GF-D8 (cell line): Measurements from ENCODE around the gene SLC37A1.

Experiments used
- DNase-seq: peaks from one replicate; lab custom pipeline; 2025; lab: John Stamatoyannopoulos, UW

Gene SLC37A1

GRCh38 chr21:42578761-42579415 lies 65.2 kb downstream of the SLC37A1 start:
- no peak for DNase-seq

- DNase-seq, result no peak
Observed at GRCh38 chr21:42579456-42580075, 65.9 kb downstream of the SLC37A1 start.

GRCh38 chr21:42580076-42580792 lies 66.6 kb downstream of the SLC37A1 start:
- DNase-seq, result no peak

GRCh38 chr21:42580793-42581321 lies 67.2 kb downstream of the SLC37A1 start:
- no peak for DNase-seq

GRCh38 chr21:42581336-42581992 lies 67.8 kb downstream of the SLC37A1 start:
- no peak for DNase-seq

GRCh38 chr21:42581993-42582786 lies 68.5 kb downstream of the SLC37A1 start:
- no peak for DNase-seq

GRCh38 chr21:42582787-42583476 lies 69.3 kb downstream of the SLC37A1 start:
- DNase-seq, result no peak

GRCh38 chr21:42583477-42584295 lies 70.0 kb downstream of the SLC37A1 start:
- no peak for DNase-seq

- no peak for DNase-seq
Observed at GRCh38 chr21:42584296-42584641, 70.6 kb downstream of the SLC37A1 start.

GRCh38 chr21:42585881-42586280 lies 72.2 kb downstream of the SLC37A1 start:
- no peak for DNase-seq

- no peak for DNase-seq
Observed at GRCh38 chr21:42586406-42586805, 72.8 kb downstream of the SLC37A1 start.

- DNase-seq, result no peak
Observed at GRCh38 chr21:42587036-42587435, 73.4 kb downstream of the SLC37A1 start.

GRCh38 chr21:42590431-42591131 lies 76.9 kb downstream of the SLC37A1 start:
- peak; percentile 50 for DNase-seq

- peak; percentile 7 for DNase-seq
Observed at GRCh38 chr21:42591170-42591869, 77.7 kb downstream of the SLC37A1 start.

- DNase-seq, result no peak
Observed at GRCh38 chr21:42592156-42592820, 78.6 kb downstream of the SLC37A1 start.

- DNase-seq, result peak; percentile 24
Observed at GRCh38 chr21:42593007-42593814, 79.6 kb downstream of the SLC37A1 start.

GRCh38 chr21:42594616-42595282 lies 81.1 kb downstream of the SLC37A1 start:
- no peak for DNase-seq
